NCI-H2171 treated with DMSO at 0.1 percent for 48 hours (cell line): ENCODE data around the gene ANKS4B.
"Not testable (repeated sequence)": the region's sequence is repeated elsewhere in the genome, so short reads cannot be mapped to it uniquely, and the experiment has no call there.

Source experiments
- DNase-seq: peaks from one replicate; lab custom pipeline; 2025; lab: John Stamatoyannopoulos, UW

The ANKS4B gene

DNA sequence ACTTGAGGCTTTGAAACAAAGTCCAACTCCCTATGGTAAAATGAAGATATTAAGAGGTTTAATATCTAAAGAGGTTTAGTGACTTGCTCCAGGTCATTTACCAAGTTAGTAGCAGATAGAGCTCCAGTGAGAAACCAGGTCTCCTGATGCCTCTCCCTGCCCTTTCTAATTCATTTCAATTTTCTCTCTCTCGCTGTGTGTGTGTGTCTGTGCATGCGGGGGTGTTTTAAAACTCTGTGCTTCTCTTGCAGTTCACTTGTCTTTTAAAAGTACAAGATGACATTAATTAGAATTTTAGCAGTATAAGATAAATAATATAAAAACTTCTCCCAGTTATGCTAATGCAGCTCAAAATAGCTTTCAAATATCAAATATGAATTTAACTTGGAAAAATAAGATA lies 13.9 kb upstream of the ANKS4B start:
- DNase-seq: no peak

DNA sequence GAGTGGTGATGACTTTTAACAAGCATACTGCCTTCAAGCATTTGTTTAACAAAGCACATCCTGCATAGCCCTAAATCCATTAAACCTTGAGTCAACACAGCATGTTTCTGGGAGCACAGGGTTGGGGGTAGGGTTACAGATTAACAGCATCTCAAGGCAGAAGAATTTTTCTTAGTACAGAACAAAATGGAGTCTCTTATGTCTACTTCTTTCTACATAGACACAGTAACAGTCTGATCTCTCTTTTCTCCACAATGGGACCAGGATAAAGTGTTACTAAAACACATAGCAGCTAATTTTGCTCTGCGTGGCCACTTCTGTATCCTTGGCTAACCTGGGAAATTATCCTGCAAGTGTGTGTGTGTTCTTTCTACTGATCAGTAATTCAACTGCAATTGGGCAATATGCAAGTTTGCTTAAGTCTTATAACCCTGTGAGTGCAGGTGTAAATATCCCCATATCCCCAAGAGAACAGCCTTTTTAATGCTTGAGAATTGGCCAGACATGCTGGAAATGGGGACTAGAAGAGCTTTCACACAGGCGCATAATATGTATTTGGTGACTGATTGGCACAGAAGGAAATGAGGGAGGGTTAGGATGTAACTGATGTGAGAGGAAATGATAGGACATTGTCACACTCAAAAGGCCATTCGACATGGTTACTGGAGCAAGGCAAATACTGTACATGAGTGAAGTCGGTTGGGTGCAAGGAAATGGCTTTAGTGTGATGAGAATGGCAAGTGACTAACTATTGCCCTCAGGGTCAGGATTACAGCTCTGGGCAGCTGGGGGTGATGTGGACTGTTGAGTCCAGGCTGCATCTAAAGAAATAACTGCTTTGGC lies 10.8 kb upstream of the ANKS4B start:
- DNase-seq: no peak

DNA sequence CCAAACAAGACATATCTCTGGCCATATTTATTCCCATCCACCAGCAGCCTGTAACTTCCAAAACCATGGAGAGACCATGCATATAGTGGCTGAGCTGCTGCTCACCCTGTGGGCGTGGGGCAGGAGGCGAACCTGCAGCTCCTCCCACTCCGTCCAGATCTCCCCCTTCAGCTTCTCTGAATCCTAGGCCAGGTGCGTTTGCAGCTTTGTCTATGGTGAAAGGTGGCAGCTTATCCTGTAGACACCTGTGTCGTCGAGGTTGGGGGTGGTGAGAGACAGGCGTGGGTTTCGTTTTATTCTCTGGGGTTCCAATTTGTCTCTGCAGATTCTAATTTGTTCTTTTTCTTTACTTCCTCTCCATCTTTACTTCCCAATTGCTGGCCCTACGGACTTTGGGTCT lies 9.7 kb upstream of the ANKS4B start:
- DNase-seq: no peak

DNA sequence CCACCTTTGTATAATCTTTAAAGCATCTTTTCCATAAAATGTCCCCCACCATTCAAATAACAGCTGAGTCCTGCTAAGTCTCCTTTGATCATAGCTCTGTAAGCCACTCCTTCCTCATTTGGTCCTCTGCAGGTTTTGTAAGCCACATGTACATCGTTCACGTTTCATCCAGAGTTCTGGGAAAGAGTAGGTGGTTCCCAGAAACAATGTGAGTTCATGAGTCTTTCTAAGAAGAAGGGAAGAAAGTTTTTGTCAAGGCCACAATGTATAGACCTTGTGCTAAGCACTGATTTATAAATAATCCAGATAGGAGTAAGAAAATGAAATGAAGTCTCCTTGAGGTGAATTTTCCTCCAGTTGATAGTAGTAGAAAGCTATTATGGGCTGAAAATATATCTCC lies 8.7 kb upstream of the ANKS4B start:
- no peak for DNase-seq

DNA sequence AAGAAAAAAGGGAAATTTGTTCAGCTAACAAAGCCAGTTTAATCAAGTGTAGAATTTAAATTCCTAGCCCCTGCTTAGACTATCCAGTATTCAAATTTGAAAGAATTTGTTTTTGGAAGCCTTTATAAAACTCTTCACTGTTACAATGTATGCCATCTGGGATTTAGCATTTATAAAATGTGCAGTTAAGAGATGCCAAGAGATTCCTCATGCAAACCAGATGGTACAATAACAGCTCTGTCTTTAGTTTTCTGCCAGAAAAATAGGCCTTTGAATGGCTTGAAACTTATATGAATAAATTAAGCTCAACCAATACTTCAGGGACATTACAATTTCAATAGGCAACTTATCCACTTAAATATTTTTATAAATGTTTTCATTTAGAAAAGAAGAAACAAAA lies 6.8 kb upstream of the ANKS4B start:
- no peak for DNase-seq

DNA sequence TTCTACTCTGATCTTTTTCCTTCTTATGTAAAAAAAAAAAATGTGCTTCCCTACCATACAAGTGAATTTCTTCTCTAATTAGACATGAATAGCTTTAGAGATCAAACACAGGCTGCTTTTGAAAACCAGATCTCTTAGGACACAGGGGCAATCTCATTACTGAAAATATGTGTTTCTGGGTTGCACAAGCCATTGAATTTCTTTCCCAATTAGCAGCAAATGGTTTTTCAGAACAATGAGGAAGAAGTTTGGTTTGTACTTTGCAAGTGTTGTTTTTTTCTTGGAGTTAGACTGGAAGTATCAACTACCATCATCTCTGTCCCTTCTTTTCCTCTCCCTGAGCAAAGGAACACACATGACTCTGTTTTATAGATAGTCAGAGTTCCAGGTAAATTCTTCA lies 5.6 kb upstream of the ANKS4B start:
- DNase-seq: no peak

DNA sequence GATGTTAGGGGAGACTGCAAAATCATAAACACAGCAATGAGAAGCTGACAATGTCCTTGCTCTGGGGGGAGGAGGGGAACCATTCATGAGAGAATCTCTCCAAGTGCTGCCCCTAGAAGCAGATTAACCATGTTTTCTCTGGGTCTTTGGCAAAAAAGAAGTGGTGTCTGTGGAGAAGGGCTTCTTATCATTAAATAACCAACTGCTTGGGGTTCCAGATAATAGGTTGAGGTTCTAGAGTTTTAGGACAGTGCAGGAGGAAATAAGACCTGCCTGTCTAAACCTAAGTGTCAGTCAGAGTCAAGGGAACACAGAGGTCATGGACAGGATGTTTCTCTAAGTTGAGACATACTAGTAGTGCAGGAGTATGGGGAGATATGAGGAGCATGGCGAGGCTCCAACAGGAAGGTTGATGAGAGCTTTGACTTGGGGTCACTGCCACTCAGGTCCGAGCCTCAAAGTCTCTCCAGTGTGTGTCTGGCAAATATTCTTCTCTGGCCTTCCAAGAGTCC lies 5.1 kb upstream of the ANKS4B start:
- no peak for DNase-seq

DNA sequence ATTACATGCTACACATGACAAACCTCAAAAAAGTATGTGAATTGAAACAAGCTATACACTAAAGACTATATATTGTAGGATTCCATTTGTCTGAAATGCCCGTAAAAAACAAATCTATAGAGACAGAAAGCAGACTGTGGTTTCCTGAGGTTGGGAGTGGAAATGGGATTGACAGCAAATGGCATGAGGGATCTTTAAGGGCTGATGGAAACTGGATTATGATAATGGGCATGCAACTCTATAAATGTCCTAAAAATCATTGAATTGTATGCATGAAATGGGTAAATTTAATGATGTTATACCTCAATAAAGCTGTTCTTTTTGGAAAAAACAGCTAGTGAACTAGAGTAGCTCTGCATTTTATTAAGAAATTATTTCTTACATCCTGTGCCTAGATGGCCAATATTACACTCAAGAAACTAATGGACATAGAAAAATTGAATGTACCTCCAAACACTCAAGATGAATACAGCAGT lies 416 bp upstream of the ANKS4B start:
- no peak for DNase-seq

DNA sequence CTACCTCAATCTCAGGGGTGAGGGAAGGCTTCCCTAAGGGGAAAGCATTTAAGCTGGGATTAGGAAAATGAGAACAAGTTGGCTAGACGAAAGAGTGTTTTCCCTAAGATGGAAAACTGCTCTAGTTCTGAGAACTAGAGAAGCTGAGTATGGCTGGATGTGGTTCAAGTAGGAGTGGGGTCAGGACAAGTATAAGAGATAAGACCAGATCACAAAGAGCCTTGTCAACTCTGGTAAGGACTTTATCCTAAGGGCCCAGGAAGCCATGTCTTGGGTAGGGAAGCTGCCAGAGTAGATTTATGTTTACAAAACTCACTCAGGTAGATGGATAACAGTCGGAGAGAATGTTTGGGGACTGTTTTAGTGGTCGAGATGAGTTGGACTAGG lies 1.7 kb downstream of the ANKS4B start:
- DNase-seq: no peak

DNA sequence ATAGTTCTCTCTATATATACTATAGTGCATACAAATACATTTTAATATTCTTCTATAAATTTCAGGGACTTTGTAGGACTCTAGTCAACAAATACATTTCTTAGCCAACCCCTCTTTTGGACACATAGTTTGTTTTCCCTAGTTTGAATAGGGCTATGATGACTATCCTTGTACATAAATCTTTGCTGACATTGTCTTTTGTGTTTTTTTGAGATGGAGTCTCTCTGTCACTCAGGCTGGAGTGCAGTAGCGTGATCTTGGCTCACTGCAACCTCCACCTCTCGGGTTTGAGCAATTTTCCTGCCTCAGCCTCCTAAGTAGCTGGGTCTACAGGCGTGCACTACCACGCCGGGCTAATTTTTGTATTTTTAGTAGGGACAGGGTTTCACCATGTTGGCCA lies 3.3 kb downstream of the ANKS4B start:
- DNase-seq: no peak

DNA sequence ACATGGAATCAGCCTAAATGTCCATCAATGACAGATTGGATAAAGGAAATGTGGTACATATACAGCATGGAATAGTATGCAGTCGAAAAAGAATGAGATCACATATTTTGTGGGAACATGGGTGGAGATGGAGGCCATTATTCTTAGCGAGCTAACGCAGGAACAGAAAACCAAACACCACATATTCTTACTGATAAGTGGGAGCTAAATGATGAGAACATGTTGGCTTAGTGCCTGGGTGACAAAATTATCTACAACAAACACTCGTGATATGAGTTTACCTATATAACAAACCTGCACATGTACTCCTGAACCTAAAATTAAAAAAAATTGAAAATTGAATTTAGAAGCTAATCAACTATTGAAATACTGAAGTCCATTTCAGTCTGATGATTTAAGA lies 6.1 kb downstream of the ANKS4B start:
- no peak for DNase-seq

DNA sequence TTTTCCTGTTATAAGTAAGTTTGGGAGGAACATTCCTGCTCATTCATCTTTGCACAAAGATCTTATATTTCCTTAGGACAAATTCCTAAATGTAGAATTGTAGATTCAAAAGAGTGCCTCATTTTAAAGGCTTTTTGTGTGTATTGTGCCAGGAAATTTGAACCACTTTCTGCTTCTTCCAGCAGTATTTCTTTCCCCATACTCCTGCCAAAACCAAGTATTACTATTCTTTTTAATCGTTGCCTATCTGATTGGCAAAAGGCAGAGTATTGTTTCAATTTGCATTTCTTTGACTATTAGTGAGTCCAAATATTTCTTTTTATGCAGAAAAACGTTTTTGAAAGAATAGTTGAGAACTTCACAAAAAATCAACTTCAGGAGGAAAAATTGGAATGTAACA lies 9.3 kb downstream of the ANKS4B start:
- no peak for DNase-seq

DNA sequence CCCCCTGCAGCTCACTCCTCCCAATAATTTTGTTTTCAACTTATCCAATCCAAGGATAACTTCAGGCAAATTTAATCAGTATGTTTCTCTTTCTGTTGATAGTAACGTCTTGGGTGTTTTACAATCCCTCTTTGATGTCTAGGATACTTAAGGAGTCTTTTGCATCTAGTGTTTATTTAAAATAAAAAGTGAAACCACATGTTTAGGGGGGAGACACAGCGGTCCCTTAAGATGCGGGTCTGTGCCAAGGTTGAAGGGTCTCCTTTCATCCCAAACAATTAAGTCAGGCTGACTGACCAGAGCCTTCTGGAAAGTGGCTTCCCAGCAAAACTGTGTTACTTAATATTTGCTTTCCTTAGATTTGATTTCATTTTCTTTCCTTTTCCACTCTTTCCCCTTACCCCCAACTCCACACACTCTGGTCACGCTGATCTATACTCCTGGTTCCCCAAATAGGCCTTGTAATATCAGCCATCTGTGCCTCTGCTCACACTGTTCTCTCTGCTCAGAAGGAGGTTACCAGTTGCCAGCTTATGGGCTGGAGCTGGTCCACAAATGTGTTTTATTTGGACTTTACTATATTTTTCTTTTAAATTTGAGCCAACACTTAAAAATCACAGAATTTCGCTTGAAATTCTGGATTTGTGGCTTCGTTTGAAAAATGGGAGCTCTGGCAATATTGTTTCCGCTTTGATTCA lies 11.2 kb downstream of the ANKS4B start:
- no peak for DNase-seq

DNA sequence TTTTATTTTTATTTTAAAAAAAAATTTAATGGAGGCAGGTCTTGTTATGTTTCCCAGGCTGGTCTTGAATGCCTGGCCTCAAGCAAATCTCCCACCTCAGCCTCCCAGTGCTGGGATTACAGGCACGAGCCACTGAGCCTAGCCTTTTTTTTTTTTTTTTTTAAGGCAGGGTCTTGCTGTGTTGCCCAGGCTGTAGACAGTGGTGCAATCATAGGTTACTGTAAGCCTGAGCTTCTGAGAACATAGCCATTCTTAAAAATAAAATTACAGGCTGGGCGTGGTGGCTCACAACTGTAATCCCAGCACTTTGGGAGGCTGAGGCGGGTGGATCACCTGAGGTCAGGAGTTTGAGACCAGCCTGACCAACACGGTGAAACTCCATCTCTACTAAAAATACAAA lies 14.7 kb downstream of the ANKS4B start:
- not testable (repeated sequence) for DNase-seq

DNA sequence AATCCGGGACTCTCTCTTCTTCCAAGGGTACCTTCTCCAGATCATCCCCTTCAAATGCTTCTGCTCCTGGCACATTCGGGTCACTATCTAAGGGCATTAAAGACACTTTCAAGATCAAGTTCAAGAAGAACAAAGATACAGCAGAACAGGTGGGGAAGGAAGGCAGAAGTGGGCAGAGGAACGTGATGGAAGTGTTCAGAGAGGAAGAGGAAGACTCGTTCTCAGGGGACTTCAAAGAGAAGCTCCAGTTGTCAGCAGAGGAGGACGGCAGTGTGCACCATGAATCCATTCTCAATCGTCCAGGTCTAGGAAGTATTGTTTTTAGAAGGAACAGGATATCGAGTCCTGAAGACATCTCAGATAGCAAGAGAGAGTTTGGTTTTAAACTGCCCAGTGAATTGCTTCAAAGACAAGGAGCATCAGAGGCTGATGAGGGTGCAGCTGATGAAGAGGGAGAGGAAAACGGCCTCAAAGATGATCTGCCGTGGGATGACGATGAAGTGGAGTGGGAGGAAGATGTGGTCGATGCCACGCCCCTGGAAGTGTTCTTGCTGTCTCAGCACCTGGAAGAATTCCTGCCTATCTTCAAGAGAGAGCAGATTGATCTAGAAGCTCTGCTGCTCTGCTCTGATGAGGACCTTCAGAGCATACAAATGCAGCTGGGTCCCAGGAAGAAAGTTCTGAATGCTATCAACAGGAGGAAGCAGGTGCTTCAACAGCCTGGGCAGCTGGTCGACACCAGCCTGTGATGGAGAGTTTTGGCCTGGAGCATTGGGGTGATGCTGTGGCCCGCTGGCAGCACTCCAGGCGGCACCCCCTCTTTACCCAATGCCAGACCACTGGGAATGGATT lies 16.8 kb downstream of the ANKS4B start:
- DNase-seq: no peak

DNA sequence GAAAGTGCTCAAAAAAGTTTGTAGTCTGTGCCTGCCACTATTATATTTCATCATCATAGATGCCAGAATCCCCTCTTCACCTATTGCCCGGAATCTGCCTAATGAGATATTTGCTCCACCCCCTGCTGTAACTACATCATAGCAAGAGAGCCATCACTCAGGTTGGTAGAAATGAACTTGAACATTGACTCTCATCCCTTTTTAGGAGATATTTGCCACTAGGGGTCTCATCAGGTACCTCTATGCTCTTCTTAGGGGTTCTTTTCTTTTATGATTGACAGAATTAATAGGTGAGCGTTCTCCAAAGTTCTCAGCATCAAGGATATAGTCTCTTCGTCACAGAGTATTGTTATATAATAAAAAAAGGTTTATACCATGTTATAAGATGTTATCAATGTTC lies 20.0 kb downstream of the ANKS4B start:
- no peak for DNase-seq

DNA sequence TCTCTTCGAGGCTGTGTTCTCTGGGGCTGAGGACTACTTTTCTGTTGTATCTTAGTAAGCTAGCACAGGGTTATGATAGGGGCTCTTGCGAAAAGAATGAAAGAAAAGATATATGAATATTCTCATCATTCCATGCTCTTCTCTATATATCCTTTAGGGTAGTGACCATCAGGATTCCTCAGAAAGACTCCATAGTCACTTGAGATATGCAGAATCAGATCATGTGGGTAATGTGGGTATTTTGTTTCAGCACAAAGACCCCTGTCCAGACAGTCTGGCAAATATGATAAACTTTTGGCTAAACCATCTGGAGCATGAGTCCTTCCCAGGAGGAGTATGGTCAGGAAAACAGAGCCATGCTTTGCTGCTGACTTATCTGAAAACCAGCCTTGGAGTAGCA lies 23.1 kb downstream of the ANKS4B start:
- no peak for DNase-seq

DNA sequence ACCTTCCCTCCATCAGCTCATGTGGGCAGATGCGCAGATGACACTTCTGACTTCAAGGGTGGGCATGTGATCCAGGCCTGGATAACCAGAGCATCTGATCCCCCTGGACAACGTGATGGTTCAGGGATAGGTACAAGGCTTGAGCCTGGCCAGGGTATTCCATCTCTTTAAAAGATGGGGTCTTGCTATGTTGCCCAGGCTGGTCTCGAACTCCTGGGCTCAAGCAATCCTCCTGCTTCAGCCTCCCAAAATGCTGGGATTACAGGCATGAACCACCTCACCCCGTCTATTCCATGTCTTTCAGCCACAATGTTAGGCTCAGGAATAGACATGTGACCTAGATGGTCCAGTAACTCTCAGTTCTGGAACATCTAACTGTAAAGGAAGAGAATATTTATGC lies 23.8 kb downstream of the ANKS4B start:
- DNase-seq: no peak

DNA sequence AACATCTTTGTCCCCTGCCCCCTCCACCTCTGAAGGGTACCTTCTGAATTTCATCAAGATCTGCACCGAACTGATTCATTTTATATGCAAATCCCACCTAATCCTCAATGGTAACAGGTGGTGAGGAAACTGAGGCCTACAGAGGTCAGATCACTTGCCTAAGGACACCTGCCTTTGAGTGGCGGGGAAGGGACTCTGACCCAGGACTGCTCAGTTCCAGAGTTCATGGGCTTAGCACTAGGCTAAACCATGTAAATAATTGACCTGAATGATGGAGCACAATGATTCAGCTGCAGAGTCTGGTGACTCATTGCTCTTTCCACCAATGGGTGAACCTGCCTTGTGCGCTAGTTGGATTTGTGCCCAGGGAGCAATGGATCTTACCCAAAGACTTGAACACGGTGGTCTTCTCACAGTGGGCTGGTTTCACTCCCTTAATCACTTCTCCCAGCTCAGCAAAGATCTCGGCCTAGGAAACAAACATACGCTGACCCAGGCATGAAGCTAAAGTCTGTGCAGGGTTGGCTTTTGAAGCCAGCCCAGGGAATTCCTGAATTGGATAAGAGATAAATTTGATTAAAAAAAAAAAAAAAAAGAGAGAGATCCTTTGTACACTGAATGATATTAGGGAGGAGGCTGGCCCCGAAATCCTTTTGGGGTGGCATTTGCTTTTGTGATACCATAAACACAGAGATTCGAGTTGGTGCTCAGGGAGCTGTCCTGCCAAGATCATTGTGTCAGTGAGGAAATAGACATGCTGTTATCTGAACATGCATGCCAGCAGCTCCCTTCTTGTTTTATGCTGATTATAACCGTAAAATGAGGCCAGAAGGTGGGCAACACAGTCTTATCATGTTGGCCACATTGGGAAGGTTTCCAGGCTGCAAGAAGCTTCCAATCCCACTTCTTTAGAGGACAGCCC lies 27.6 kb downstream of the ANKS4B start:
- DNase-seq: no peak

DNA sequence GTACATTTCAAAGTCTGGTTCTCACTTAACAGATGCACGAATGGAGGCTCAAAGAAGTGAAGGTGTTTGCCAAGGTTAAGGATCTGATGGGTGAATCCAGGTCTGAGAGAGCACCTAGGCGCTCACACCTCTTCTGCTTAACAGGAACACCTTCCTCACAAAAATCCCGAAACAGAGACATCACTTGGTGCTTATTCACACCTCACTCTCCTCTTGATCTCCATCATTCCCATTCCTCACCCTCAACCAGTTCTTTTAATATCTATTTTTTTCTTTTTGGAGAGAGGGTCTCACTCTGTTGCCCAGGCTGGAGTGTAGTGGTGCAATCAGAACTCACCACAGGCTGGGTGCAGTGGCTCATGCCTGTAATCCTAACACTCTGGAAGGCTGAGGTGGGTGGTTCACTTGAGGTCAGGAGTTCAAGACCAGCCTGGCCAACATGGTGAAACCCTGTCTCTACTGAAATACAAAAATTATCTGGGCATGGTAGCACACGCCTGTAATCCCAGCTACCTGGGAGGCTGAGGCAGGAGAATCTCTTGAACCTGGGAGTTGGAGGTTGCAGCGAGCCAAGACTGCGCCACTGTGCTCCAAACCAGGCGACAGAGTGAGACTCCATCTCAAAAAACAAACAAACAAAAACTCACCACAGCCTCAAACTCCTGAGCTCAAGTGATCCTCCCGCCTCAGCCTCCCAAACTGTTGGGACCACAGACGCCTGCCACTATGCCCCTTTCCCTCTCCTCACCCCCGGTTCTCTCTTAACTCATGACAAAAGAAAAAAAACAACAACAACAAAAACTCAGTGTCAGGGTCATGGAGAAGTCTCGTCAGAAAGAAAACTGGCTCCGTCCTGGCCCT lies 29.5 kb downstream of the ANKS4B start:
- DNase-seq: no peak
